GM21786 (cell line): ENCODE data around the gene ZNF503.

Experiments used
- ATAC-seq: cut with Tn5 transposase; IDR thresholded peaks from one replicate; pipeline ENCODE4 v1.9.1; 2021; ENCODE audit not compliant: unreplicated experiment

Gene ZNF503

GRCh38 chr10:75401569-75402485 lies at the start of gene ZNF503:
TSS of gene ZNF503 (minus strand) at chr10:75401764. CDS start at chr10:75401419, 345 bp downstream.
- peak; percentile 55 for ATAC-seq

GRCh38 chr10:75450644-75451640 lies 49.4 kb upstream of the ZNF503 start:
- no peak for ATAC-seq

GRCh38 chr10:75450075-75450445 lies 48.5 kb upstream of the ZNF503 start:
- no peak for ATAC-seq

- no peak for ATAC-seq
Measured at GRCh38 chr10:75449382-75450074, 48.0 kb upstream of the ZNF503 start.

- no peak for ATAC-seq
Measured at GRCh38 chr10:75448166-75448565, 46.6 kb upstream of the ZNF503 start.

GRCh38 chr10:75446508-75446907 lies 44.9 kb upstream of the ZNF503 start:
- ATAC-seq, result no peak

GRCh38 chr10:75444781-75445386 lies 43.3 kb upstream of the ZNF503 start:
- no peak for ATAC-seq

GRCh38 chr10:75443362-75443761 lies 41.8 kb upstream of the ZNF503 start:
- ATAC-seq, result no peak

- ATAC-seq, result no peak
Measured at GRCh38 chr10:75441682-75442081, 40.1 kb upstream of the ZNF503 start.

GRCh38 chr10:75441196-75441595 lies 39.6 kb upstream of the ZNF503 start:
- ATAC-seq, result no peak

GRCh38 chr10:75440271-75440793 lies 38.8 kb upstream of the ZNF503 start:
- no peak for ATAC-seq

GRCh38 chr10:75439811-75440210 lies 38.2 kb upstream of the ZNF503 start:
- no peak for ATAC-seq

- no peak for ATAC-seq
Measured at GRCh38 chr10:75438275-75438674, 36.7 kb upstream of the ZNF503 start.

GRCh38 chr10:75437693-75438092 lies 36.1 kb upstream of the ZNF503 start:
- ATAC-seq, result no peak

- no peak for ATAC-seq
Measured at GRCh38 chr10:75436896-75437295, 35.3 kb upstream of the ZNF503 start.

GRCh38 chr10:75435291-75435690 lies 33.7 kb upstream of the ZNF503 start:
- ATAC-seq, result no peak

- ATAC-seq, result no peak
Measured at GRCh38 chr10:75434291-75434690, 32.7 kb upstream of the ZNF503 start.

GRCh38 chr10:75433216-75433615 lies 31.7 kb upstream of the ZNF503 start:
- no peak for ATAC-seq

- ATAC-seq, result no peak
Measured at GRCh38 chr10:75432763-75433162, 31.2 kb upstream of the ZNF503 start.

- no peak for ATAC-seq
Measured at GRCh38 chr10:75432176-75432575, 30.6 kb upstream of the ZNF503 start.
